H1 (cell line): Measurements from ENCODE around the gene KSR2. TPM values are rescaled to one million over a fixed set of nuclear protein-coding genes. Genes with fewer than 3 reads are reported as not detected.

Source experiments
- CTCF ChIA-PET: fragments of 300-600 bp; sonication (Branson Sonifier 250); formaldehyde crosslinking; loops from one replicate; lab custom pipeline; 2021; ENCODE audit not compliant: partially characterized antibody; lab: Charles Lee
- POLR2A ChIA-PET: fragments of 300-600 bp; sonication (Branson Sonifier 250); formaldehyde crosslinking; loops from one replicate; lab custom pipeline; 2021; ENCODE audit warnings: inconsistent platforms; ENCODE audit not compliant: partially characterized antibody; lab: Charles Lee
- DNase-seq, 2 experiments: peaks; one replicate each; pipeline versions ENCODE4 v3.0.0 to v3.0.0-alpha.2; 2010 to 2022; ENCODE audit warnings: low spot score in 2 of 2, low read depth in 1 of 2, mixed read lengths in 1 of 2
- FAIRE-seq: peaks from 2 replicates; lab custom pipeline; 2011; peaks lifted over from hg19 to GRCh38; lab: Jason Lieb, UNC
- H2AFZ ChIP-seq: 2 replicates; pipeline ENCODE4 v1.8.1; 2012; ENCODE audit warnings: low read length, inconsistent platforms
- H2AK5ac ChIP-seq: 2 replicates; pipeline ENCODE4 v1.6.1; 2013; ENCODE audit warnings: low read depth, low read length
- H2BK120ac ChIP-seq: replicated peaks from 2 replicates; pipeline ENCODE3; 2013; ENCODE audit warnings: low read depth, low read length, inconsistent platforms
- H2BK12ac ChIP-seq: 2 replicates; pipeline ENCODE4 v1.6.1; 2013; ENCODE audit warnings: low read depth, low read length
- H2BK15ac ChIP-seq: 2 replicates; pipeline ENCODE4 v1.6.1; 2013; ENCODE audit warnings: low read length
- H2BK20ac ChIP-seq: 2 replicates; pipeline ENCODE4 v1.6.1; 2013; ENCODE audit warnings: low read length
- H2BK5ac ChIP-seq: 2 replicates; pipeline ENCODE4 v1.6.1; 2013; ENCODE audit warnings: low read depth, low read length
- H3K14ac ChIP-seq: 2 replicates; pipeline ENCODE4 v1.6.1; 2013; ENCODE audit warnings: inconsistent platforms; ENCODE audit not compliant: insufficient read length
- H3K18ac ChIP-seq: 2 replicates; pipeline ENCODE4 v1.6.1; 2013; ENCODE audit warnings: low read length; ENCODE audit errors: extremely low read depth
- H3K23ac ChIP-seq: 2 replicates; pipeline ENCODE4 v1.6.1; 2013; ENCODE audit warnings: inconsistent platforms; ENCODE audit not compliant: insufficient read length
- H3K23me2 ChIP-seq: 2 replicates; pipeline ENCODE4 v1.6.1; 2013; ENCODE audit warnings: low read depth, low read length
- H3K27ac ChIP-seq: 2 replicates; pipeline ENCODE4 v1.6.1; 2011; ENCODE audit warnings: low read depth, low read length, inconsistent platforms
- H3K27me3 ChIP-seq, 4 experiments: replicated peaks in 1 of 4; 1 replicate in 1 of 4; 2 replicates in 3 of 4; pipeline versions ENCODE4 v1.6.1 to v1.8.1; 2011 to 2013; ENCODE audit warnings: low read length in 3 of 4, mild to moderate bottlenecking in 3 of 4, inconsistent platforms in 2 of 4, mixed read lengths in 2 of 4, moderate library complexity in 1 of 4; ENCODE audit not compliant: control insufficient read depth in 3 of 4, insufficient read depth in 3 of 4; ENCODE audit errors: extremely low read depth in 1 of 4
- H3K36me3 ChIP-seq, 4 experiments: 2 replicates each; pipeline versions ENCODE4 v1.6.1 to v1.8.1; 2011 to 2013; ENCODE audit warnings: mild to moderate bottlenecking in 4 of 4, low read length in 3 of 4, moderate library complexity in 2 of 4, control low read depth in 1 of 4, inconsistent platforms in 1 of 4; ENCODE audit not compliant: insufficient read depth in 4 of 4, control insufficient read depth in 2 of 4
- H3K4ac ChIP-seq: replicated peaks from 2 replicates; pipeline ENCODE3; 2013; ENCODE audit warnings: low read length, low read depth, mixed read lengths, inconsistent platforms; ENCODE audit not compliant: insufficient read length
- H3K4me1 ChIP-seq, 4 experiments: replicated peaks in 1 of 4; 1 replicate in 1 of 4; 2 replicates in 3 of 4; pipeline versions ENCODE4 v1.6.1 to v1.8.1; 2011 to 2013; ENCODE audit warnings: low read length in 3 of 4, inconsistent platforms in 2 of 4, mixed read lengths in 1 of 4; ENCODE audit not compliant: insufficient read depth in 4 of 4, control insufficient read depth in 3 of 4
- H3K4me2 ChIP-seq, 2 experiments: 2 replicates each; pipeline versions ENCODE4 v1.6.1 to v1.8.1; 2011 to 2013; ENCODE audit warnings: low read depth in 2 of 2, low read length in 2 of 2, control low read depth in 1 of 2, inconsistent platforms in 1 of 2, mild to moderate bottlenecking in 1 of 2; ENCODE audit not compliant: insufficient read depth in 1 of 2
- H3K4me3 ChIP-seq, 4 experiments: fragments of 200-600, 300-600 bp in 1 of 4; sonication (generic), shearing (Covaris generic), sonication (Bioruptor Twin) in 1 of 4; 2 replicates each; pipeline versions ENCODE4 v1.5.1 to v1.8.1; 2011 to 2016; ENCODE audit warnings: low read length in 4 of 4, low read depth in 3 of 4, control low read depth in 2 of 4, inconsistent platforms in 2 of 4, mild to moderate bottlenecking in 2 of 4, mixed read lengths in 1 of 4, moderate library complexity in 1 of 4; ENCODE audit not compliant: insufficient read depth in 2 of 4; ENCODE audit errors: extremely low read depth in 1 of 4
- H3K56ac ChIP-seq: replicated peaks from 2 replicates; pipeline ENCODE3; 2013; ENCODE audit warnings: low read depth, mild to moderate bottlenecking, mixed read lengths, low read length, inconsistent platforms; ENCODE audit not compliant: insufficient read length
- H3K79me1 ChIP-seq: 2 replicates; pipeline ENCODE4 v1.6.1; 2013; ENCODE audit warnings: low read depth, low read length, control low read depth
- H3K79me2 ChIP-seq, 2 experiments: 2 replicates each; pipeline versions ENCODE4 v1.6.1 to v1.8.1; 2012 to 2013; ENCODE audit warnings: low read length in 2 of 2, mild to moderate bottlenecking in 2 of 2, inconsistent platforms in 1 of 2; ENCODE audit not compliant: insufficient read depth in 2 of 2, control insufficient read depth in 1 of 2
- H3K9ac ChIP-seq, 4 experiments: replicated peaks in 1 of 4; 1 replicate in 1 of 4; 2 replicates in 3 of 4; pipeline versions ENCODE4 v1.6.1 to v1.8.1; 2011 to 2013; ENCODE audit warnings: low read depth in 3 of 4, low read length in 3 of 4, control low read depth in 2 of 4, mild to moderate bottlenecking in 2 of 4, moderate library complexity in 2 of 4, inconsistent platforms in 1 of 4; ENCODE audit errors: extremely low read depth in 1 of 4
- H3K9me3 ChIP-seq, 2 experiments: 2 replicates each; pipeline versions ENCODE4 v1.6.1 to v1.8.1; 2012 to 2013; ENCODE audit warnings: mild to moderate bottlenecking in 2 of 2, moderate library complexity in 2 of 2, control low read depth in 1 of 2, inconsistent platforms in 1 of 2, low read depth in 1 of 2, low read length in 1 of 2, mixed read lengths in 1 of 2; ENCODE audit not compliant: insufficient read depth in 2 of 2
- H4K20me1 ChIP-seq, 2 experiments: replicated peaks in 1 of 2; 2 replicates each; pipeline versions ENCODE3 to v1.8.1; 2011 to 2013; ENCODE audit warnings: inconsistent platforms in 2 of 2, low read length in 2 of 2, mild to moderate bottlenecking in 1 of 2; ENCODE audit not compliant: insufficient read depth in 2 of 2, control insufficient read depth in 1 of 2
- H4K5ac ChIP-seq: 2 replicates; pipeline ENCODE4 v1.6.1; 2013; ENCODE audit warnings: low read length, low read depth, mixed read lengths, inconsistent platforms; ENCODE audit not compliant: insufficient read length
- H4K8ac ChIP-seq: 2 replicates; pipeline ENCODE4 v1.8.0; 2013; ENCODE audit warnings: mild to moderate bottlenecking, moderate library complexity, low read length, inconsistent platforms; ENCODE audit not compliant: insufficient read depth; ENCODE audit errors: extremely low read depth
- H4K91ac ChIP-seq: replicated peaks from 2 replicates; pipeline ENCODE3; 2013; ENCODE audit warnings: low read length, mixed read lengths, inconsistent platforms; ENCODE audit not compliant: insufficient read length
- ATF3 ChIP-seq: IDR thresholded peaks from 2 replicates; pipeline ENCODE4 v1.6.1; 2011; ENCODE audit warnings: low read depth, mild to moderate bottlenecking, low read length; ENCODE audit not compliant: insufficient read depth
- CTBP2 ChIP-seq: IDR thresholded peaks from 2 replicates; pipeline ENCODE4 v1.7.0; 2011; ENCODE audit warnings: borderline replicate concordance, mild to moderate bottlenecking, moderate library complexity, mixed read lengths, low read length; ENCODE audit not compliant: insufficient read depth, insufficient read length
- EGR1 ChIP-seq: IDR thresholded peaks from 2 replicates; pipeline ENCODE4 v1.6.1; 2011; ENCODE audit warnings: low read depth, low read length, borderline replicate concordance
- EZH2 ChIP-seq: fragments of 200-600 bp; sonication (generic); IDR thresholded peaks from 2 replicates; pipeline ENCODE4 v1.7.1; 2012; ENCODE audit warnings: low read depth, mild to moderate bottlenecking, moderate library complexity, low read length, inconsistent platforms; ENCODE audit not compliant: severe bottlenecking
- HDAC2 ChIP-seq, 2 experiments: fragments of 300-600 bp in 1 of 2; sonication (generic) in 1 of 2; IDR thresholded peaks; 2 replicates each; pipeline ENCODE4 v1.6.1; 2011 to 2012; ENCODE audit warnings: low read depth in 2 of 2, low read length in 2 of 2, mild to moderate bottlenecking in 2 of 2, moderate library complexity in 2 of 2, borderline replicate concordance in 1 of 2, inconsistent platforms in 1 of 2
- POLR2AphosphoS5 ChIP-seq: IDR thresholded peaks from 2 replicates; pipeline ENCODE4 v1.6.1; 2011; ENCODE audit warnings: low read depth, low read length
- SIN3A ChIP-seq, 2 experiments: IDR thresholded peaks in 1 of 2; conservative IDR thresholded peaks in 1 of 2; 2 replicates each; pipeline ENCODE4 v1.6.1; 2011 to 2012; ENCODE audit warnings: low read length in 2 of 2, improper control_type of control experiment in 1 of 2, low read depth in 1 of 2, mild to moderate bottlenecking in 1 of 2
- SRF ChIP-seq: IDR thresholded peaks from 2 replicates; pipeline ENCODE4 v1.6.1; 2011; ENCODE audit warnings: mild to moderate bottlenecking, low read depth, low read length, moderate library complexity
- TAF7 ChIP-seq: optimal IDR thresholded peaks from 2 replicates; pipeline ENCODE3; 2011; ENCODE audit warnings: low read depth, mild to moderate bottlenecking, inconsistent platforms, low read length, moderate library complexity, borderline replicate concordance
- TEAD4 ChIP-seq: IDR thresholded peaks from 2 replicates; pipeline ENCODE4 v1.6.1; 2012; ENCODE audit warnings: low read depth, low read length, inconsistent platforms, mixed read lengths
- WGBS, 2 experiments: shearing (Covaris generic) in 1 of 2; methylation state at CpG; one replicate each; pipeline versions ENCODE4 v1.1.6 to v1.1.7; 2013 to 2015; ENCODE audit warnings: low lambda C conversion rate in 2 of 2, mixed read lengths in 2 of 2, inconsistent platforms in 1 of 2, low coverage in 1 of 2, missing lambda C conversion rate in 1 of 2; ENCODE audit not compliant: insufficient replicate concordance in 2 of 2, insufficient coverage in 1 of 2, insufficient read length in 1 of 2; ENCODE audit errors: extremely low coverage in 1 of 2, missing lambda C conversion rate in 1 of 2; 5-methylcytosine and 5-hydroxymethylcytosine counted together
- polyA plus RNA-seq, 7 experiments: library from polyadenylated mRNA; depleted of rRNA in 3 of 7; stranded (reverse) in 5 of 7; unstranded in 2 of 7; fragments of >200 nt in 5 of 7; fragments of 200-250 nt in 2 of 7; gene quantifications; 1 replicate in 5 of 7; 2 replicates in 1 of 7; 4 replicates in 1 of 7; pipeline versions ENCODE4 v1.2.1 to v1.2.3, GENCODE V29; 2011 to 2013; ENCODE audit warnings: missing spikeins in 2 of 7, mixed read lengths in 2 of 7
- total RNA-seq: library from RNA; stranded (reverse); fragmentation: NEBNext Ultra II Directional; extraction: Animal tissue kit (Norgen Biotek cat#: 25700); gene quantifications from 2 replicates; pipeline ENCODE4 v1.2.1, GENCODE V29; 2021

KSR2 gene
- total and polyA plus RNA-seq, 2 of the 8 experiments (the other 6 are each of a cell fraction or from before 2014, with no cell fraction given): 0.74 to 2.2 TPM

GRCh38 chr12:117805865-117806264 lies 162.9 kb downstream of the KSR2 start:
- no peak overlapping the region for H3K18ac ChIP-seq
- H4K8ac ChIP-seq: no peak overlapping the region
- POLR2A ChIA-PET: no interaction called here
- no peaks in the 10 kb centered on the region for H3K79me1 ChIP-seq
- no peak overlapping the region for H3K4me2 ChIP-seq
- CTCF ChIA-PET: interaction anchor here (0.9 to 2.1 kb wide), 4 partner anchors 13 to 52 kb away, joined by 5 to 9 read pairs (median 5); no protein-coding TSS in a partner anchor
- no peak overlapping the region for H3K27ac ChIP-seq
- H2AFZ ChIP-seq: no peak overlapping the region
- H4K20me1 ChIP-seq: no peaks in the 10 kb centered on the region
- H2BK5ac ChIP-seq: no peak overlapping the region
- H3K79me2 ChIP-seq: no peaks in the 10 kb centered on the region
- H4K91ac ChIP-seq: no peak overlapping the region
- no peaks in the 10 kb centered on the region for H3K27me3 ChIP-seq
- TF ChIP-seq ATF3 (no peak), SRF (no peak), EGR1 (no peak), HDAC2 (IDR thresholded peaks at IDR 0.05; ENCODE audit: borderline replicate concordance in 1 of 2, low read depth in 2 of 2, low read length in 2 of 2) (no peak), EZH2 (no peak), TEAD4 (no peak), CTBP2 (no peak), SIN3A (conservative IDR thresholded peaks at IDR 0.05 in 1 of 2, IDR thresholded peaks at IDR 0.05 in 1 of 2; ENCODE audit: low read depth in 1 of 2, low read length in 2 of 2) (no peak), TAF7 (no peak), POLR2AphosphoS5 (no peak)
- H3K9ac ChIP-seq: no peak overlapping the region
- H3K9me3 ChIP-seq: no peaks in the 10 kb centered on the region
- H3K4me3 ChIP-seq: no peak overlapping the region
- H3K14ac ChIP-seq: no peak overlapping the region
- peaks cover 2% of the 10 kb centered on the region; the same call in 1 of the 2 replicates for H3K23me2 ChIP-seq
- no peak overlapping the region for H2BK15ac ChIP-seq
- no peak overlapping the region for H3K56ac ChIP-seq
- no peak overlapping the region for H2BK20ac ChIP-seq
- H2BK120ac ChIP-seq: no peak overlapping the region
- no peak overlapping the region for H3K23ac ChIP-seq
- H2BK12ac ChIP-seq: no peak overlapping the region
- no peaks in the 10 kb centered on the region for H3K36me3 ChIP-seq
- no peak overlapping the region for H4K5ac ChIP-seq
- no peaks in the 10 kb centered on the region for H3K4me1 ChIP-seq
- H2AK5ac ChIP-seq: no peak overlapping the region
- 95% methylated on average over 7 of the region's 7 CpGs; no CpG with 5 or more reads in 1 of the 2 experiments for WGBS, 2 experiments
- FAIRE-seq (no peak), DNase-seq (no peak)
- H3K4ac ChIP-seq: no peak overlapping the region
